Gastroesophageal sphincter (tissue), 4 donors: ENCODE data around the gene RAB5B. TPM values are rescaled to one million over a fixed set of nuclear protein-coding genes. Genes with fewer than 3 reads are reported as not detected.
"Not testable (repeated sequence)": the region's sequence is repeated elsewhere in the genome, so short reads cannot be mapped to it uniquely, and the experiment has no call there.

Experiments
- ATAC-seq: fragments of 150-250 bp; one replicate; pipeline ENCODE4 v1.9.1; 2016; ENCODE audit warnings: mild to moderate bottlenecking, moderate library complexity
- H3K27ac ChIP-seq, 4 donors: fragments of 200-600 bp; sonication (generic) in 3 of 4; 1 replicate in 3 of 4; 2 replicates in 1 of 4; pipeline ENCODE4 v1.5.1; 2016 to 2019
- H3K27me3 ChIP-seq: fragments of 200-600 bp; sonication (generic); one replicate; pipeline ENCODE4 v1.5.1; 2019
- H3K36me3 ChIP-seq, 2 donors: fragments of 200-600 bp; sonication (generic); one replicate each; pipeline ENCODE4 v1.5.1; 2019; ENCODE audit warnings: control low read depth in 1 of 2
- H3K4me1 ChIP-seq, 3 donors: fragments of 200-600 bp; sonication (generic); 1 replicate in 2 of 3; 2 replicates in 1 of 3; pipeline ENCODE4 v1.5.1; 2016 to 2019; ENCODE audit warnings: control low read depth in 2 of 3
- H3K4me3 ChIP-seq, 2 donors: fragments of 200-600 bp; sonication (generic); one replicate each; pipeline ENCODE4 v1.5.1; 2019; ENCODE audit warnings: mild to moderate bottlenecking in 1 of 2, moderate library complexity in 1 of 2
- H3K9me3 ChIP-seq, 3 donors: fragments of 200-600 bp; sonication (generic); one replicate each; pipeline ENCODE4 v1.5.1; 2017 to 2019; ENCODE audit warnings: control low read depth in 2 of 3
- EP300 ChIP-seq: sonication (generic); formaldehyde crosslinking; IDR thresholded peaks from one replicate; pipeline ENCODE4 v1.6.1; 2017; ENCODE audit warnings: antibody characterized with exemption, mild to moderate bottlenecking
- POLR2A ChIP-seq, 2 donors: fragments of 450-650 bp; IDR thresholded peaks; one replicate each; pipeline ENCODE4 v1.6.1; 2017; ENCODE audit warnings: antibody characterized with exemption in 2 of 2, mild to moderate bottlenecking in 2 of 2, moderate library complexity in 1 of 2
- POLR2AphosphoS5 ChIP-seq: sonication (generic); formaldehyde crosslinking; IDR thresholded peaks from one replicate; pipeline ENCODE4 v1.6.1; 2017; ENCODE audit warnings: antibody characterized with exemption
- WGBS, 2 donors: methylation state at CpG; one replicate each; pipeline ENCODE4 v1.1.5; 2018; ENCODE audit warnings: low coverage in 1 of 2; 5-methylcytosine and 5-hydroxymethylcytosine counted together
- total RNA-seq, 4 donors: library from RNA; depleted of rRNA; stranded (reverse); fragments of >200 nt; gene quantifications; one replicate each; pipeline ENCODE4 v1.1.0, GENCODE V29; 2016
- TF ChIP-seq, protein P1 (sequence below), 4 experiments: fragments of 200-600 bp in 2 of 4; fragments of 450-650 bp in 2 of 4; sonication (generic) in 1 of 4; IDR thresholded peaks; one replicate each; pipeline ENCODE4 v1.5.1; 2017 to 2019; ENCODE audit warnings: antibody characterized with exemption in 4 of 4, mild to moderate bottlenecking in 2 of 4, moderate library complexity in 2 of 4

Gene RAB5B
- total RNA-seq, 4 donors from 2014 or later, result 113 to 169 (median 142) TPM

DNA sequence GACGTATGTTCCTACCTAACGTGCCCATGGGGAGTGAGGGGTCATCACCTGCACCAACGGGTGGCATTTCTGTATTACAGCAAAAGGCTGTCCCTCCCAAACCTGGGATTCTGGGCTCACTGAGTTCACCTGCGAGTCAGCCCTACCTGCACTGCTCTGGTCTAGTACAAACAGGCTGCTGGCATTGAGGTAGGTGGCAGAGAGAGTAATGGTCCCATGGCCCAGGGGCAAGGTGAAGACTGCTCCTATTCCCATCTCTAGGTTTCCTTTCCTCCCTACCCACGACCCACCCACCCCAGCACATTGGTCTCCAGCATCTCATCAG is 23.6 kb downstream of the RAB5B start:
- Histone ChIP-seq H3K27ac (peak overlapping the region; percentile 68 to 89 (median 84)), H3K27me3 (no peaks in the 10 kb centered on the region), H3K4me3 (peak overlapping the region; percentile 64 to 71), H3K9me3 (no peaks in the 10 kb centered on the region), H3K4me1 (peaks cover 0 to 28% (median 8%) of the 10 kb centered on the region in 3 donors), H3K36me3 (peaks cover 0 to 65% of the 10 kb centered on the region in 2 donors)
- 0% methylated on average over 1 of the region's 5 CpGs; no CpG with 5 or more reads in 1 of the 2 donors for WGBS, 2 donors
- no peak for ATAC-seq
- TF ChIP-seq EP300, result no peak
- TF ChIP-seq, protein P1, sequence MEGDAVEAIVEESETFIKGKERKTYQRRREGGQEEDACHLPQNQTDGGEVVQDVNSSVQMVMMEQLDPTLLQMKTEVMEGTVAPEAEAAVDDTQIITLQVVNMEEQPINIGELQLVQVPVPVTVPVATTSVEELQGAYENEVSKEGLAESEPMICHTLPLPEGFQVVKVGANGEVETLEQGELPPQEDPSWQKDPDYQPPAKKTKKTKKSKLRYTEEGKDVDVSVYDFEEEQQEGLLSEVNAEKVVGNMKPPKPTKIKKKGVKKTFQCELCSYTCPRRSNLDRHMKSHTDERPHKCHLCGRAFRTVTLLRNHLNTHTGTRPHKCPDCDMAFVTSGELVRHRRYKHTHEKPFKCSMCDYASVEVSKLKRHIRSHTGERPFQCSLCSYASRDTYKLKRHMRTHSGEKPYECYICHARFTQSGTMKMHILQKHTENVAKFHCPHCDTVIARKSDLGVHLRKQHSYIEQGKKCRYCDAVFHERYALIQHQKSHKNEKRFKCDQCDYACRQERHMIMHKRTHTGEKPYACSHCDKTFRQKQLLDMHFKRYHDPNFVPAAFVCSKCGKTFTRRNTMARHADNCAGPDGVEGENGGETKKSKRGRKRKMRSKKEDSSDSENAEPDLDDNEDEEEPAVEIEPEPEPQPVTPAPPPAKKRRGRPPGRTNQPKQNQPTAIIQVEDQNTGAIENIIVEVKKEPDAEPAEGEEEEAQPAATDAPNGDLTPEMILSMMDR (IDR thresholded peaks at IDR 0.05), result no peak
- no peak for TF ChIP-seq POLR2AphosphoS5
- no peak for TF ChIP-seq POLR2A (IDR thresholded peaks at IDR 0.05)

DNA sequence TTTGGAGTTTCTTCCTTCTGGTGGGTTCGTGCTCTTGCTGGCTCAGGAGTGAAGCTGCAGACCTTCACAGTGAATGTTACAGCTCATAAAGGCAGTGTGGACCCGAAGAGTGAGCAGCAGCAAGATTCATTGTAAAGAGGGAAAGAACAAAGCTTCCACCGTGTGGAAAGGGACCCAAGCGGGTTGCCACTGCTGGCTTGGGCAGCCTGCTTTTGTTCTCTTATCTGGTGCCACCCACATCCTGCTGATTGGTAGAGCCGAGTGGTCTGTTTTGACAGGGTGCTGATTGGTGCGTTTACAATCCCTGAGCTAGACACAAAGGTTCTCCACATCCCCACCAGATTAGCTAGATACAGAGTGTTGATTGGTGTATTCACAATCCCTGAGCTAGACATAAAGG is 25.6 kb downstream of the RAB5B start:
- peaks cover 0 to 28% (median 8%) of the 10 kb centered on the region in 3 donors for H3K4me1 ChIP-seq
- WGBS, 2 donors, result 63% methylated on average over 6 of the region's 6 CpGs; no CpG with 5 or more reads in 1 of the 2 donors
- H3K27me3 ChIP-seq, ATAC-seq, H3K9me3 ChIP-seq, H3K27ac ChIP-seq, H3K4me3 ChIP-seq: not testable (repeated sequence)
- peaks cover 0 to 65% of the 10 kb centered on the region in 2 donors for H3K36me3 ChIP-seq

GRCh38 chr12:55999999-56000540 is 26.2 kb downstream of the RAB5B start:
- peaks cover 0 to 65% of the 10 kb centered on the region in 2 donors for H3K36me3 ChIP-seq
- H3K27me3 ChIP-seq, result not testable (repeated sequence)

DNA sequence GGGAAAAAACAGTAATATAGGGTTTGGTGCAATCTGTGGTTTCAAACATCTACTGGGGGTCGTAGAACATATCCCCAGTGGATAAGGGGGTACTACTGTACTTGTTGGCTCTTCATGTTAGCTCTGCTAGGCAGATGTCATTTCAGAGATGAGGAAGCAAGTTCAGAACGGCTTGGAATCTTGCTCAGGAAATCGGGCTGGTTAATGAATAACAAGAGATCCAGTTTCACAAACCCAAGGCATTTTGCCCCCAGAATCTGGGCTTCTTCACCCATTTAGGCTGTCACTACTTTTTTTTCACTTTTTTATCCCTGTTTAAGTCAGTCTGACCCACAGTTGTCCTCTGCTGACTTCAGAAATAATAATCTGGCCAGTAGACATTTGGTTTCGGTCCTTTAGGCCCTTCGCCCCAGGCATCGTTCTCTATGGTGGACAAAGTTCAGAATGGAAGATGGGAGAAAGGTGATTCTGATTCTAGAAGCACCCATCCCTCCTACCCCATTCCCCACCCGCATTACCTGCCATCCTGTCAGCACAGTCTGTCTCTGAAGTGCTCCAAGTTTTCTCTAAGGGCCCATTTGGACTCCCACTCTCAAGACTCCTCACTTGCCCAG is 27.7 kb downstream of the RAB5B start:
- H3K36me3 ChIP-seq, result peaks cover 0 to 61% of the 10 kb centered on the region in 2 donors
- no peak overlapping the region for H3K27ac ChIP-seq
- no peak overlapping the region for H3K4me3 ChIP-seq
- WGBS, 2 donors, result 72% methylated on average over 4 to 7 of the region's 7 CpGs
- ATAC-seq, result no peak
- H3K9me3 ChIP-seq, result no peaks in the 10 kb centered on the region
- no peaks in the 10 kb centered on the region for H3K27me3 ChIP-seq
- peaks cover 0 to 24% (median 8%) of the 10 kb centered on the region in 3 donors for H3K4me1 ChIP-seq
- TF ChIP-seq POLR2AphosphoS5, result no peak
- TF ChIP-seq POLR2A (IDR thresholded peaks at IDR 0.05), result no peak
- TF ChIP-seq, protein P1 (IDR thresholded peaks at IDR 0.05), result no peak
- TF ChIP-seq EP300, result no peak

More at GRCh38 chr12:55999999-56000540, 26.2 kb downstream of the RAB5B start:
- not testable (repeated sequence) for H3K4me3 ChIP-seq, ATAC-seq, H3K27ac ChIP-seq, H3K9me3 ChIP-seq
- H3K4me1 ChIP-seq, result peaks cover 0 to 28% (median 8%) of the 10 kb centered on the region in 3 donors
- no CpG with 5 or more reads among the region's 33 CpGs for WGBS, 2 donors

- ATAC-seq, H3K27me3 ChIP-seq, H3K4me3 ChIP-seq, H3K9me3 ChIP-seq, H3K27ac ChIP-seq: not testable (repeated sequence)
- peaks cover 0 to 61% of the 10 kb centered on the region in 2 donors for H3K36me3 ChIP-seq
- H3K4me1 ChIP-seq, result peaks cover 0 to 24% (median 0%) of the 10 kb centered on the region in 3 donors
- WGBS, 2 donors, result 81% methylated on average over 5 of the region's 5 CpGs; no CpG with 5 or more reads in 1 of the 2 donors
Measured at GRCh38 chr12:56003376-56003775, 29.5 kb downstream of the RAB5B start.

DNA sequence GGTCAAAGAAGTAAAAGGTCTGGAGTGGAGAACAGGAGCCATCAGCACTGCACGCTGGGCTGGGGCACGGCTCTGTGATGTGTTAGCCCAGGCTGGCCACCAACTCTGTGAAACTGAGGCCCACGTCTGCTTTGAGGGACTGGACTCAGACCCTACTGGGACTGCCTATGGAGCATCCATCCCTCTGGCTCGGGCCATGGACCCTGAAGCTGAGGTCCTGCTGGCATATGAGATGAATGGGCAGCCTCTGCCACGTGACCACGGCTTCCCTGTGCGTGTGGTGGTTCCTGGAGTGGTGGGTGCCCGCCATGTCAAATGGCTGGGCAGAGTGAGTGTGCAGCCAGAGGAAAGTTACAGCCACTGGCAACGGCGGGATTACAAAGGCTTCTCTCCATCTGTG is 30.3 kb downstream of the RAB5B start:
- peaks cover 0 to 55% of the 10 kb centered on the region in 2 donors for H3K36me3 ChIP-seq
- H3K9me3 ChIP-seq, result no peaks in the 10 kb centered on the region
- no peaks in the 10 kb centered on the region for H3K27me3 ChIP-seq
- WGBS, 2 donors, result no CpG with 5 or more reads among the region's 10 CpGs
- ATAC-seq, result no peak
- peaks cover 0 to 23% (median 0%) of the 10 kb centered on the region in 3 donors for H3K4me1 ChIP-seq
- H3K27ac ChIP-seq, result no peak overlapping the region
- TF ChIP-seq, protein P1 (IDR thresholded peaks at IDR 0.05), result no peak
- TF ChIP-seq POLR2A (IDR thresholded peaks at IDR 0.05), result no peak
- TF ChIP-seq POLR2AphosphoS5, result no peak
- no peak for TF ChIP-seq EP300
- no peak overlapping the region for H3K4me3 ChIP-seq
